ENCODE measurements around the gene ZNF566. TPM values are rescaled to one million over a fixed set of nuclear protein-coding genes. Genes with fewer than 3 reads are reported as not detected.
"Not testable (repeated sequence)": the region's sequence is repeated elsewhere in the genome, so short reads cannot be mapped to it uniquely, and the experiment has no call there.

The ZNF566 gene
- 4.9 TPM for total RNA-seq

GRCh38 chr19:36489118-36489919 lies at the start of gene ZNF566:
TSS of gene ZNF566 (minus strand) at chr19:36489561. CDS start at chr19:36476557, 13,004 bp downstream.
- ATAC-seq: peak; percentile 93
- DNase-seq (ENCODE audit: low spot score): peak; percentile 94

- no peak for ATAC-seq
- no peak for DNase-seq (ENCODE audit: low spot score)
Measured at GRCh38 chr19:36528921-36529518, 39.7 kb upstream of the ZNF566 start.

GRCh38 chr19:36528194-36528920 lies 39.0 kb upstream of the ZNF566 start, which contains the start of gene ZNF260:
TSS of gene ZNF260 (minus strand) at chr19:36528271. CDS start at chr19:36515238, 13,033 bp downstream.
- peak; percentile 99 for DNase-seq (ENCODE audit: low spot score)
- peak; percentile 97 for ATAC-seq

GRCh38 chr19:36527873-36528193 lies 38.5 kb upstream of the ZNF566 start:
- no peak for ATAC-seq

GRCh38 chr19:36527341-36527740 lies 38.0 kb upstream of the ZNF566 start:
- ATAC-seq (no peak), DNase-seq (ENCODE audit: low spot score) (no peak)

More at GRCh38 chr19:36527873-36528193, 38.5 kb upstream of the ZNF566 start:
- DNase-seq (ENCODE audit: low spot score): no peak

GRCh38 chr19:36526581-36526980 lies 37.2 kb upstream of the ZNF566 start:
- ATAC-seq: no peak

GRCh38 chr19:36524617-36525016 lies 35.3 kb upstream of the ZNF566 start:
- DNase-seq (ENCODE audit: low spot score) (no peak), ATAC-seq (no peak)

More at GRCh38 chr19:36526581-36526980, 37.2 kb upstream of the ZNF566 start:
- no peak for DNase-seq (ENCODE audit: low spot score)

- ATAC-seq (no peak), DNase-seq (ENCODE audit: low spot score) (no peak)
Measured at GRCh38 chr19:36514012-36514612, 24.8 kb upstream of the ZNF566 start.

- no peak for DNase-seq (ENCODE audit: low spot score)
Measured at GRCh38 chr19:36508325-36508724, 19.0 kb upstream of the ZNF566 start.

GRCh38 chr19:36501973-36502372 lies 12.6 kb upstream of the ZNF566 start:
- no peak for ATAC-seq
- DNase-seq (ENCODE audit: low spot score): no peak

More at GRCh38 chr19:36508325-36508724, 19.0 kb upstream of the ZNF566 start:
- ATAC-seq: no peak

GRCh38 chr19:36497001-36497400 lies 7.6 kb upstream of the ZNF566 start:
- no peak for DNase-seq (ENCODE audit: low spot score)
- no peak for ATAC-seq

- ATAC-seq: not testable (repeated sequence)
- peak; percentile 59 for DNase-seq (ENCODE audit: low spot score)
Measured at GRCh38 chr19:36492689-36493453, 3.5 kb upstream of the ZNF566 start.

- not testable (repeated sequence) for ATAC-seq; DNase-seq (ENCODE audit: low spot score)
Measured at GRCh38 chr19:36490846-36491245, 1.5 kb upstream of the ZNF566 start.

- DNase-seq (ENCODE audit: low spot score): no peak
- peak; percentile 1 for ATAC-seq
Measured at GRCh38 chr19:36489920-36490415, 607 bp upstream of the ZNF566 start.

GRCh38 chr19:36488846-36489117 lies 579 bp downstream of the ZNF566 start:
- ATAC-seq: no peak
- DNase-seq (ENCODE audit: low spot score): no peak

- no peak for ATAC-seq
- no peak for DNase-seq (ENCODE audit: low spot score)
Measured at GRCh38 chr19:36488118-36488845, 1.1 kb downstream of the ZNF566 start.

- ATAC-seq (no peak), DNase-seq (ENCODE audit: low spot score) (no peak)
Measured at GRCh38 chr19:36483653-36484052, 5.7 kb downstream of the ZNF566 start.

- ATAC-seq: no peak
Measured at GRCh38 chr19:36482876-36483275, 6.5 kb downstream of the ZNF566 start.

GRCh38 chr19:36460046-36460445 lies 29.3 kb downstream of the ZNF566 start:
- DNase-seq (ENCODE audit: low spot score) (no peak), ATAC-seq (no peak)

More at GRCh38 chr19:36482876-36483275, 6.5 kb downstream of the ZNF566 start:
- no peak for DNase-seq (ENCODE audit: low spot score)

- ATAC-seq: no peak
- DNase-seq (ENCODE audit: low spot score): no peak
Measured at GRCh38 chr19:36456831-36457230, 32.5 kb downstream of the ZNF566 start.

Measured in left lobe of liver (tissue), 2 donors.